Progenitor cell of endocrine pancreas (in vitro differentiated cells): Measurements from ENCODE around the gene HCRT. TPM values are rescaled to one million over a fixed set of nuclear protein-coding genes. Genes with fewer than 3 reads are reported as not detected.
"Not testable (repeated sequence)": the region's sequence is repeated elsewhere in the genome, so short reads cannot be mapped to it uniquely, and the experiment has no call there.

ENCODE experiments used
- DNase-seq: peaks from one replicate; pipeline ENCODE4 v3.0.0; 2021; ENCODE audit warnings: low spot score; ENCODE audit not compliant: unreplicated experiment
- H3K27ac Mint-ChIP-seq: 2 replicates; pipeline ENCODE4 v1.8.0; 2021; ENCODE audit warnings: mild to moderate bottlenecking, moderate library complexity, mixed read lengths
- H3K27me3 Mint-ChIP-seq: 2 replicates; pipeline ENCODE4 v1.8.0; 2021; ENCODE audit warnings: mixed read lengths
- H3K36me3 Mint-ChIP-seq: 2 replicates; pipeline ENCODE4 v1.8.0; 2022; ENCODE audit warnings: mixed read lengths; ENCODE audit not compliant: insufficient read depth
- H3K4me1 Mint-ChIP-seq: 2 replicates; pipeline ENCODE4 v1.8.0; 2021; ENCODE audit warnings: low read depth, mixed read lengths
- H3K4me3 Mint-ChIP-seq: 2 replicates; pipeline ENCODE4 v1.8.0; 2021; ENCODE audit warnings: low read depth, mild to moderate bottlenecking, moderate library complexity, mixed read lengths
- H3K9me3 Mint-ChIP-seq: 2 replicates; pipeline ENCODE4 v1.8.0; 2021; ENCODE audit warnings: low read depth, mixed read lengths
- total RNA-seq: library from RNA; stranded (reverse); gene quantifications from 2 replicates; pipeline ENCODE4 v1.2.1, GENCODE V29; 2021
- TF ChIP-seq, protein P1 (sequence below): fragments of 200-600 bp; sonication (generic); IDR thresholded peaks from one replicate; pipeline ENCODE4 v1.5.0; 2021; ENCODE audit warnings: antibody characterized with exemption, mild to moderate bottlenecking; ENCODE audit not compliant: unreplicated experiment

HCRT gene
- total RNA-seq, 1 donor from 2014 or later: not detected

DNA sequence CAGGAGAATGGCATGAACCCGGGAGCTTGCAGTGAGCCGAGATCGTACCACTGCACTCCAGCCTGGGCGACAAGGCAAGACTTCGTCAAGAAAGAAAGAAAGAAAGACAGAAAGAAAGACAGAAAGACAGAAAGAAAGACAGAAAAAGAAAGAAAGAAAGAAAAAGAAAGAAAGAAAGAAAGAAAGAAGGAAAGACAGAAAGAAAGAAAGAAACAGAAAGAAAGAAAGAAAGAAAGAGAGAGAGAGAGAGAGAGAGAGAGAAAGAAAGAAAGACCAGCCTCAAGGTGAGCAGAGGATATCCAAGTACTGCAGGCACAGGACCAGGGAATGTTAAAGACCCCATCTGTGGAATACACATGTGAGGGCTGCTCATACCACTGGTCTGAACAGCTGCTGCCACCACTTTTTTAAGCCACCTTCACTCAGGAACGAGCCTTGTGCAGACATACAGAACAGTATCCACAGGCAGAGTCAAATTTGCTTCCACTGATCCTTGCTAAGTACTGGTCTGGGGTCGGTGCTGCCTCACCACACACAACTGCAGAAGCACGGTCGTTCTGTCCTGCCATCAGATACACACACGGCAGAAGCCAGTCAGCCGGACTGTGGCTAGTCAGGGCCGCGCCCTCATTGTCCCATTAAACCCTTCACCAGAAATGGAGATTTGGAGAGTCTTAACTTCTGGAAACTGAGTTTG, 38.2 kb downstream of the HCRT start:
- Mint-ChIP-seq H3K4me1 (peaks cover 8% of the 10 kb centered on the region), H3K27ac (peak overlapping the region; percentile 15), H3K9me3 (no peaks in the 10 kb centered on the region), H3K27me3 (no peaks in the 10 kb centered on the region), H3K4me3 (no peak overlapping the region), H3K36me3 (peaks cover 3% of the 10 kb centered on the region)
- no peak for DNase-seq
- TF ChIP-seq, protein P1, sequence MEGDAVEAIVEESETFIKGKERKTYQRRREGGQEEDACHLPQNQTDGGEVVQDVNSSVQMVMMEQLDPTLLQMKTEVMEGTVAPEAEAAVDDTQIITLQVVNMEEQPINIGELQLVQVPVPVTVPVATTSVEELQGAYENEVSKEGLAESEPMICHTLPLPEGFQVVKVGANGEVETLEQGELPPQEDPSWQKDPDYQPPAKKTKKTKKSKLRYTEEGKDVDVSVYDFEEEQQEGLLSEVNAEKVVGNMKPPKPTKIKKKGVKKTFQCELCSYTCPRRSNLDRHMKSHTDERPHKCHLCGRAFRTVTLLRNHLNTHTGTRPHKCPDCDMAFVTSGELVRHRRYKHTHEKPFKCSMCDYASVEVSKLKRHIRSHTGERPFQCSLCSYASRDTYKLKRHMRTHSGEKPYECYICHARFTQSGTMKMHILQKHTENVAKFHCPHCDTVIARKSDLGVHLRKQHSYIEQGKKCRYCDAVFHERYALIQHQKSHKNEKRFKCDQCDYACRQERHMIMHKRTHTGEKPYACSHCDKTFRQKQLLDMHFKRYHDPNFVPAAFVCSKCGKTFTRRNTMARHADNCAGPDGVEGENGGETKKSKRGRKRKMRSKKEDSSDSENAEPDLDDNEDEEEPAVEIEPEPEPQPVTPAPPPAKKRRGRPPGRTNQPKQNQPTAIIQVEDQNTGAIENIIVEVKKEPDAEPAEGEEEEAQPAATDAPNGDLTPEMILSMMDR: no peak

DNA sequence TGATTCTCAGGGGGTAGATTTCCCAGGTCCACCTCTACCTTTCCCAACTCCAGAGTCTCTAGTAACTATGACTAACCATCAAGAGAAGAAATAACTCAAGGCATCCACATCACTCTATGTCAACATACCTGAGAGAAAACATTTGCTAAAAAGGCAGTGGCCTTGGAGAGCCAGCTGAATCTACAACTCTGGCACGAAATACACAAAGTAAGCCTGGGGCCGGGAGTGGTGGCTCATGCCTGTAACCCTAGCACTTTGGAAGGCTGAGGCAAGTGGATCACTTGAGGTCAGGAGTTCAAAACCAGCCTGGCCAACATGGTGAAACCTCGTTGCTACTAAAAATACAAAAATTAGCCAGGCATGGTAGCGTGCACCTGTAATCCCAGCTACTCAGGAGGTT, 42.1 kb downstream of the HCRT start:
- DNase-seq: not testable (repeated sequence)

DNA sequence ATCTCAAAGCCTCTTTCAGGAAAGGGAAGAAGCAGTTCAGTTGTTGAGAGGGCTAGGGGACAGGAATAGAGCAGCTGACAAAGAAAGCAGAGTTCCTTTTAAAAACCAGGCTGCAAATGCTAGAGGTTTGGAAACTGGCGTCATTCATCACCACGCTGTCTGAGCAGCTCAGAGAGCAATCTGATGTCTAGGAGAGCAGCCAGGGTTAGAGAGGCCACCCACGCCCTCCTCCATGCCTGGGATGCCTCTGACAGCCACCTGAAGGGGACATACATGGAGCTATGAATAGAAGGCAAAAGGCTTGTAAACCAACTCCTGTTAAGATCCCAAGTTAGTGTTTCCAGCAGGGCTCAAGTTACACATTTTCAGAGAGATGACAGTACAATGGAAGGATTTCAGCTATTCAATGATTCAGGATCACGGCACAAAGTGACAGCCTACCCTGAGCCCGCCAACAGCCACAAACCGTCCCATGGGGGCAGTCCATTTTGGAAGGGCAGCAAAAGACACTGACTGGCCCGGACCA, 42.8 kb downstream of the HCRT start:
- peak overlapping the region; percentile 80 for H3K27ac Mint-ChIP-seq

More for the DNA sequence above, 42.1 kb downstream of the HCRT start:
- not testable (repeated sequence) for H3K4me3 Mint-ChIP-seq, H3K36me3 Mint-ChIP-seq, H3K9me3 Mint-ChIP-seq, H3K4me1 Mint-ChIP-seq, H3K27me3 Mint-ChIP-seq
- peak overlapping the region; percentile 38 for H3K27ac Mint-ChIP-seq

DNA sequence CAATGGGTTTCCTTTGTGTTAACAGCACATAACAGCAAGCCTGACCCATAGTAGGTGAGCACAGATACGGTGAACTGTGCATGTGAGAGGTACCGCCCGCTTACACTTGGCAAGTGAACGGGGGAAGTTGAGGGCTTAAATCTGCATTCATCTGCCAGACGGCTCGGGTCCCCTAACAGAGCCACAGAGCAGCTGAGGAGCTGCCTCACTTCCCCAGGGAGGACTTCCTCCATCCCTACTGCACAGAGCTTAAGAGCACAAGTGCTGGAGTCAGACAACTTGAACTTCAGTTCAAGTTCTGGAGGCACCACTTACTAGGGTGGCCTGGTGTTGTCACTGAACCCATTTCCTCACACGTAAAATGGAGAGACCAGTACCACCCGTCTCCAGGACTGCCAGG, 43.9 kb downstream of the HCRT start:
- Mint-ChIP-seq H3K27ac (no peak overlapping the region), H3K9me3 (no peaks in the 10 kb centered on the region), H3K36me3 (peaks cover 5% of the 10 kb centered on the region), H3K27me3 (no peaks in the 10 kb centered on the region), H3K4me3 (no peak overlapping the region), H3K4me1 (peaks cover 3% of the 10 kb centered on the region)
- TF ChIP-seq, protein P1: no peak
- DNase-seq: no peak

More for the DNA sequence above, 42.8 kb downstream of the HCRT start:
- Mint-ChIP-seq H3K4me3 (no peak overlapping the region), H3K9me3 (no peaks in the 10 kb centered on the region), H3K27me3 (no peaks in the 10 kb centered on the region), H3K4me1 (peaks cover 4% of the 10 kb centered on the region), H3K36me3 (peaks cover 5% of the 10 kb centered on the region)
- DNase-seq: no peak
- TF ChIP-seq, protein P1: no peak

DNA sequence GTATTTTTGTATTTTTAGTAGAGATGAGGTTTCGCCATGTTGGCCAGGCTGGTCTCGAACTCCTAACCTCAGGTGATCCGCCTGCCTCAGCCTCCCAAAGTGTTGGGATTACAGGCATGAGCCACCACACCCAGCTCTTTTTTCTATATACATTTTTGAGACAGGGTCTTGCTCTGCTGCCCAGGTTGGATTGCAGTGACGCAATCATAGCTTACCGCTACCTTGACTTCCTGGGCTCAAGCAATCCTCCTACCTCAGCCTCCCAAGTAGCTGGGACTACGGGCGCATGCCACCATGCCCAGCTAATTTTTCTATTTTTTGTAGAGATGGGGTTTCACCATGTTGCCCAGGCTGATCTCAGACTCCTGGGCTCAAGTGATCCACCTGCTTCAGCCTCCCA, 44.6 kb downstream of the HCRT start:
- not testable (repeated sequence) for H3K27ac Mint-ChIP-seq, H3K36me3 Mint-ChIP-seq, H3K4me1 Mint-ChIP-seq, H3K27me3 Mint-ChIP-seq, H3K9me3 Mint-ChIP-seq, H3K4me3 Mint-ChIP-seq, DNase-seq

DNA sequence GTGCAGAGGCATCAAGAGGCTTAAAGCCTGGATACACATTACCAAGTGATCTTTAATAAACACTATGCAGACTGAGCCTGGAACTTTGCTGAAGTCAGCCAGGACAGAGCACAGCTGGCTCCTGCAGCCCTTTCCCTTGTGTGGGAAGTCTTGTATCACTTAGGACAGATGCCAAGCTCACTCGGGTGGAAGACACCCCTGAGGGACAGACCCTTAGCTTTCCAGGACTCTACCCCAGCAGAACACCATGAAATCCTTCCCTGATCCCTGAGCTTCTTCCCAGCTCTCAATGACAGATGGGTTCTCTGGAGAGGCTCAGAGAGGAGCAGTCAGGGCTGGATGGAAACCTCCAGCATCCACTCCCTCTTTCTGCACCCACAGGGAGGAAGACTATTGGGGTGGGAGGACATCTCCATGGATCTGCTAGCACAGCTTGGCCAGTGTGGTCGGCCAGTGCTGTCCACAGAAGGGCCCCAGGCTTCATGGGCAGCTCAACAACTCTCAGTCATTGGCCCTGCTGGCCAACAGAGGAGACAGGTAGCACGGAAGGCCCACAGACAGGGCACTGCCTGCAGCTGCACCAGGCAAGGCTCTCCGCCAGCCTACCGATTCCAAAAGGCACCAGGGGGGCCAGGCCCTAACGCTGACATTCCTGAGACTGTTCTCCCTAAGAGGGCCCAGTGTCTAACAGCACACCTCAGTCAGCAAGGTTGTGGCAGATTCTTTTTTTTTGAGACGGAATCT, 46.3 kb downstream of the HCRT start:
- TF ChIP-seq, protein P1: no peak
- Mint-ChIP-seq H3K27me3 (no peaks in the 10 kb centered on the region), H3K4me1 (peaks cover 17% of the 10 kb centered on the region), H3K36me3 (peaks cover 3% of the 10 kb centered on the region), H3K4me3 (no peak overlapping the region), H3K27ac (no peak overlapping the region), H3K9me3 (no peaks in the 10 kb centered on the region)
- DNase-seq: no peak
